Measurements from ENCODE around the gene GM2A. TPM values are rescaled to one million over a fixed set of nuclear protein-coding genes. Genes with fewer than 3 reads are reported as not detected.

The GM2A gene
- polyA plus RNA-seq, 1 donor from 2014 or later: 0.40 TPM

DNA sequence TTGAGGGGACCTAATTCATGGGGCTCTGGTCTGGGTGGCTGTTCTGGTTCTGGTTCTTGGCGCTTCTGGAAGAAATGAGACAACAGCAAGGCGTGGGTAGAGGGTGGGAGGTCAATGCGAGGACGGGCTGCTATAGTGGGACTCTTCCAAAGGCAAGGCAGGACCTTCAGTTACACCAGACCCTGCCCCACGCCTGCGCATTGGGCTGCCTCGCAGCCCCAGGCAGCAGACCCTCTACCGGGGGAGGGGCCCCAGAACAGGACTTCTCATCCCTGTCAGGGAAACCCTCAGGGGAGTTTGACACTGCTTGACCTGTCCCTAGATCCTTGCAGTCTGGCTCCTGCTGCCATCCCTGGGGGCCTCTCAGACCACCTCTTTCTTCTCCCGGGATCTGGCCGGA lies 47.6 kb upstream of the GM2A start:
- H3K9ac ChIP-seq (ENCODE audit: low read length): no peak overlapping the region
- H3K27ac ChIP-seq (ENCODE audit: low read length): no peak overlapping the region
- H3K4me2 ChIP-seq (ENCODE audit: low read length): no peak overlapping the region

GRCh38 chr5:151208481-151208914 lies 44.5 kb upstream of the GM2A start:
- Histone ChIP-seq H4K20me1 (ENCODE audit: insufficient read depth) (no peaks in the 10 kb centered on the region), H3K27ac (ENCODE audit: low read length) (no peak overlapping the region), H3K36me3 (ENCODE audit: insufficient read depth, low read length) (no peaks in the 10 kb centered on the region), H3K4me3 (ENCODE audit: low read length) (no peak overlapping the region), H3K79me2 (replicated peaks; ENCODE audit: insufficient read depth, low read length) (no peaks in the 10 kb centered on the region), H3F3A (ENCODE audit: insufficient read depth, low read length, poor library complexity, severe bottlenecking) (no peaks in the 10 kb centered on the region), H3K9me2 (ENCODE audit: insufficient read depth, low read length) (no peaks in the 10 kb centered on the region), H3K9ac (ENCODE audit: low read length) (no peak overlapping the region), H3K27me3 (ENCODE audit: insufficient read depth, low read depth, low read length) (no peaks in the 10 kb centered on the region), H3K9me3 (ENCODE audit: low read length) (no peaks in the 10 kb centered on the region), H2AFZ (ENCODE audit: low read depth, low read length) (no peak overlapping the region), H3K4me2 (ENCODE audit: low read length) (no peak overlapping the region)
- no peak for TF ChIP-seq POLR2AphosphoS5 (IDR thresholded peaks at IDR 0.05)

More for the DNA sequence above, 47.6 kb upstream of the GM2A start:
- Histone ChIP-seq H3F3A (ENCODE audit: insufficient read depth, low read length, poor library complexity, severe bottlenecking) (no peaks in the 10 kb centered on the region), H3K27me3 (ENCODE audit: insufficient read depth, low read depth, low read length) (no peaks in the 10 kb centered on the region), H3K4me3 (ENCODE audit: low read length) (no peak overlapping the region), H3K79me2 (replicated peaks; ENCODE audit: insufficient read depth, low read length) (no peaks in the 10 kb centered on the region), H3K9me2 (ENCODE audit: insufficient read depth, low read length) (no peaks in the 10 kb centered on the region), H2AFZ (ENCODE audit: low read depth, low read length) (no peak overlapping the region), H3K9me3 (ENCODE audit: low read length) (no peaks in the 10 kb centered on the region), H3K36me3 (ENCODE audit: insufficient read depth, low read length) (no peaks in the 10 kb centered on the region), H4K20me1 (ENCODE audit: insufficient read depth) (no peaks in the 10 kb centered on the region)
- TF ChIP-seq POLR2AphosphoS5 (IDR thresholded peaks at IDR 0.05): no peak
- TF ChIP-seq EZH2 (IDR thresholded peaks at IDR 0.05; ENCODE audit: borderline replicate concordance, insufficient read depth, low read length, poor library complexity, severe bottlenecking): no peak
- TF ChIP-seq, protein P1, sequence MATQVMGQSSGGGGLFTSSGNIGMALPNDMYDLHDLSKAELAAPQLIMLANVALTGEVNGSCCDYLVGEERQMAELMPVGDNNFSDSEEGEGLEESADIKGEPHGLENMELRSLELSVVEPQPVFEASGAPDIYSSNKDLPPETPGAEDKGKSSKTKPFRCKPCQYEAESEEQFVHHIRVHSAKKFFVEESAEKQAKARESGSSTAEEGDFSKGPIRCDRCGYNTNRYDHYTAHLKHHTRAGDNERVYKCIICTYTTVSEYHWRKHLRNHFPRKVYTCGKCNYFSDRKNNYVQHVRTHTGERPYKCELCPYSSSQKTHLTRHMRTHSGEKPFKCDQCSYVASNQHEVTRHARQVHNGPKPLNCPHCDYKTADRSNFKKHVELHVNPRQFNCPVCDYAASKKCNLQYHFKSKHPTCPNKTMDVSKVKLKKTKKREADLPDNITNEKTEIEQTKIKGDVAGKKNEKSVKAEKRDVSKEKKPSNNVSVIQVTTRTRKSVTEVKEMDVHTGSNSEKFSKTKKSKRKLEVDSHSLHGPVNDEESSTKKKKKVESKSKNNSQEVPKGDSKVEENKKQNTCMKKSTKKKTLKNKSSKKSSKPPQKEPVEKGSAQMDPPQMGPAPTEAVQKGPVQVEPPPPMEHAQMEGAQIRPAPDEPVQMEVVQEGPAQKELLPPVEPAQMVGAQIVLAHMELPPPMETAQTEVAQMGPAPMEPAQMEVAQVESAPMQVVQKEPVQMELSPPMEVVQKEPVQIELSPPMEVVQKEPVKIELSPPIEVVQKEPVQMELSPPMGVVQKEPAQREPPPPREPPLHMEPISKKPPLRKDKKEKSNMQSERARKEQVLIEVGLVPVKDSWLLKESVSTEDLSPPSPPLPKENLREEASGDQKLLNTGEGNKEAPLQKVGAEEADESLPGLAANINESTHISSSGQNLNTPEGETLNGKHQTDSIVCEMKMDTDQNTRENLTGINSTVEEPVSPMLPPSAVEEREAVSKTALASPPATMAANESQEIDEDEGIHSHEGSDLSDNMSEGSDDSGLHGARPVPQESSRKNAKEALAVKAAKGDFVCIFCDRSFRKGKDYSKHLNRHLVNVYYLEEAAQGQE (IDR thresholded peaks at IDR 0.05; ENCODE audit: borderline replicate concordance): no peak
- TF ChIP-seq MXI1 (conservative IDR thresholded peaks at IDR 0.05; ENCODE audit: poor library complexity, severe bottlenecking): no peak
- TF ChIP-seq RAD21 (conservative IDR thresholded peaks at IDR 0.05): no peak

DNA sequence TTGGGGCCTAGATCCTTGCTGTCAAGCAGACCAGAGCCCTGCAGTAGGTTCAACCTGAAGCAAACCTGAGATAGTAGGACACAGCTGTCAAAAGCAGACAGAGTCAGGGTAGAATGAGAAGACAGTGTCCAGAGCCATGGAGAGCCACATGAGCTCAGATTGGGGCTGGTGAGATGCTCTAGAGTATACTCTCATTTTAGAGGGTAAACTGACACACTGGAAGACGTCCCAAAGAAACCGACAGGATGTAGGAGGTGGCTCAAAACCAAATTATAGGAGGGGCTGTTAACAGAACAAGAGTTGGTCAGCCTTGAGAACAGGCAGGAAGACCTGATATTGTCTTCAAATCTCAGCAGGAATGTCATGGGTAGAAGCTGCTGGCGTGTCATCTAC lies 40.6 kb upstream of the GM2A start:
- Histone ChIP-seq H4K20me1 (ENCODE audit: insufficient read depth) (no peaks in the 10 kb centered on the region), H3K36me3 (ENCODE audit: insufficient read depth, low read length) (no peaks in the 10 kb centered on the region), H3K9me3 (ENCODE audit: low read length) (no peaks in the 10 kb centered on the region), H2AFZ (ENCODE audit: low read depth, low read length) (no peak overlapping the region), H3K9me2 (ENCODE audit: insufficient read depth, low read length) (no peaks in the 10 kb centered on the region), H3K4me3 (ENCODE audit: low read length) (no peak overlapping the region), H3F3A (ENCODE audit: insufficient read depth, low read length, poor library complexity, severe bottlenecking) (no peaks in the 10 kb centered on the region), H3K9ac (ENCODE audit: low read length) (no peak overlapping the region), H3K27me3 (ENCODE audit: insufficient read depth, low read depth, low read length) (no peaks in the 10 kb centered on the region), H3K4me2 (ENCODE audit: low read length) (no peak overlapping the region), H3K79me2 (replicated peaks; ENCODE audit: insufficient read depth, low read length) (no peaks in the 10 kb centered on the region), H3K27ac (ENCODE audit: low read length) (no peak overlapping the region)
- no peak for TF ChIP-seq POLR2AphosphoS5 (IDR thresholded peaks at IDR 0.05)
- no peak for TF ChIP-seq SMC3 (conservative IDR thresholded peaks at IDR 0.05; ENCODE audit: poor library complexity)
- TF ChIP-seq MXI1 (conservative IDR thresholded peaks at IDR 0.05; ENCODE audit: poor library complexity, severe bottlenecking): no peak
- TF ChIP-seq RAD21 (conservative IDR thresholded peaks at IDR 0.05): no peak
- no peak for TF ChIP-seq TAF1 (IDR thresholded peaks at IDR 0.05; ENCODE audit: low read depth)
- TF ChIP-seq CTCF (IDR thresholded peaks at IDR 0.05; ENCODE audit: poor library complexity, severe bottlenecking): no peak
- TF ChIP-seq EP300 (conservative IDR thresholded peaks at IDR 0.05; ENCODE audit: poor library complexity, severe bottlenecking): no peak
- TF ChIP-seq, protein P1 (IDR thresholded peaks at IDR 0.05; ENCODE audit: borderline replicate concordance): no peak
- TF ChIP-seq EZH2 (IDR thresholded peaks at IDR 0.05; ENCODE audit: borderline replicate concordance, insufficient read depth, low read length, poor library complexity, severe bottlenecking): no peak
